Esophagus squamous epithelium (tissue), 4 donors: ENCODE results near the gene VAPB.

ENCODE experiments used
- CTCF ChIP-seq, 6 experiments: fragments of 450-650 bp in 4 of 6; fragments of 200-600 bp in 2 of 6; sonication (generic) in 2 of 6; IDR thresholded peaks; one replicate each; pipeline ENCODE4 v1.5.1; 2016 to 2019; ENCODE audit warnings: antibody characterized with exemption in 6 of 6, mild to moderate bottlenecking in 4 of 6, moderate library complexity in 4 of 6
- POLR2A ChIP-seq, 4 donors: fragments of 450-650 bp; IDR thresholded peaks; one replicate each; pipeline ENCODE4 v1.6.1; 2017; ENCODE audit warnings: antibody characterized with exemption in 4 of 4, mild to moderate bottlenecking in 4 of 4, moderate library complexity in 3 of 4

DNA sequence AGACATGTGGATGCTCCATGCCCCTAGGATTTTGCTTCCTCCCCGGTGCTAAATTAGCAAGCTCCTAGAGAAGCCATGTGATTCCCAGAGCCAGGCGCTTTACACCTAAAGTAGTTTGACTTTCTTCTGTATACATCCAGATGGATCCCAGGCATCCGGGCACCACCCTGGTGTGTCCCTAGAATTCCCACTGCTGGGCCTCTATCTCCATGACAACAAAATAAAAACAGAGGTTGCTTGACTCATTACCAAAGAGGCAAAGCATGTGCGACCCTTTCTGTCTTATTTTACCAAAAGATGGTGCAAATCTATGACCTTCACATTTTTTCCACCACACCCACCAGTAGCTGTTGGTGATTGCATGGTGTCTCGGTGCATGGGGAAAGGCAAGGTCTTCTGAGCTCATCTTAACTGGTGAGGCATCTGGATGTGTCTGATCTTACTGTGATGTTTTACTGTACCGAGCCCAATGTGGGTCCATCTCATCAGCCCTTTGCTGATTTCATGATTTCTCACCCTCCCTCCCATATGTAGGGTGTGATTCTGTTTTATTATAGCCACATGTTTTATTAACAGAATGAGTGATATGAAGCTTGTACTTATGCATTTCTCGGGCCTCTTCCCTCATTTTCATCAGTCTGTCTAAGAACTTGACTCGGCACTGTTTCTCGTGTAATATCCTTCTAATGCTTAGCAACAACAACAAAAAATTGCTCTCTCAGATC lies 27.4 kb upstream of the VAPB start:
- TF ChIP-seq CTCF (IDR thresholded peaks at IDR 0.05) (no peak), POLR2A (IDR thresholded peaks at IDR 0.05) (no peak)
